ENCODE data around the gene ZNF511. TPM values are rescaled to one million over a fixed set of nuclear protein-coding genes. Genes with fewer than 3 reads are reported as not detected.
"Not testable (repeated sequence)": the region's sequence is repeated elsewhere in the genome, so short reads cannot be mapped to it uniquely, and the experiment has no call there.

ZNF511 gene
- total RNA-seq, 1 donor from 2014 or later, result 56.7 TPM

GRCh38 chr10:133315847-133316246 is 7.1 kb downstream of the ZNF511 start:
- CTCF ChIA-PET, result no interaction called here
- Mint-ChIP-seq H3K4me1 (peaks cover 13% of the 10 kb centered on the region), H3K27me3 (peaks cover 17% of the 10 kb centered on the region), H3K36me3 (ENCODE audit: low read depth) (peaks cover 23% of the 10 kb centered on the region), H3K27ac (no peak overlapping the region), H3K4me3 (no peak overlapping the region), H3K9me3 (peaks cover 4% of the 10 kb centered on the region)
- ATAC-seq (ENCODE audit: low read depth) (no peak), DNase-seq (no peak)
- POLR2A ChIA-PET, result no interaction called here
- intact Hi-C loops (cut with micrococcal nuclease), result no loop called here
- TF ChIP-seq CTCF (IDR thresholded peaks at IDR 0.05), result no peak

GRCh38 chr10:133316266-133316665 is 7.6 kb downstream of the ZNF511 start:
- TF ChIP-seq CTCF (IDR thresholded peaks at IDR 0.05), result no peak
- Mint-ChIP-seq H3K27me3 (peaks cover 17% of the 10 kb centered on the region), H3K4me1 (peaks cover 13% of the 10 kb centered on the region), H3K36me3 (ENCODE audit: low read depth) (peaks cover 18% of the 10 kb centered on the region), H3K27ac (no peak overlapping the region), H3K4me3 (no peak overlapping the region), H3K9me3 (peaks cover 8% of the 10 kb centered on the region)
- ChIA-PET POLR2A (no interaction called here), CTCF (no interaction called here)
- DNase-seq (no peak), ATAC-seq (ENCODE audit: low read depth) (no peak)
- intact Hi-C loops (cut with micrococcal nuclease), result no loop called here

- Mint-ChIP-seq H3K4me3 (no peak overlapping the region), H3K27ac (no peak overlapping the region), H3K27me3 (peaks cover 17% of the 10 kb centered on the region), H3K9me3 (peaks cover 8% of the 10 kb centered on the region), H3K4me1 (peaks cover 13% of the 10 kb centered on the region), H3K36me3 (ENCODE audit: low read depth) (peaks cover 14% of the 10 kb centered on the region)
- TF ChIP-seq CTCF (IDR thresholded peaks at IDR 0.05), result no peak
- intact Hi-C loops (cut with micrococcal nuclease), result no loop called here
- DNase-seq (no peak), ATAC-seq (ENCODE audit: low read depth) (no peak)
- ChIA-PET CTCF (no interaction called here), POLR2A (no interaction called here)
Measured at GRCh38 chr10:133316732-133317131, 8.0 kb downstream of the ZNF511 start.

GRCh38 chr10:133318494-133319127 is 9.9 kb downstream of the ZNF511 start:
- Mint-ChIP-seq H3K4me1 (peaks cover 13% of the 10 kb centered on the region), H3K9me3 (peaks cover 8% of the 10 kb centered on the region), H3K36me3 (ENCODE audit: low read depth) (no peaks in the 10 kb centered on the region), H3K27me3 (peaks cover 24% of the 10 kb centered on the region), H3K27ac (no peak overlapping the region), H3K4me3 (peak overlapping the region; percentile 42)
- DNase-seq (peak; percentile 69), ATAC-seq (ENCODE audit: low read depth) (peak; percentile 91)
- TF ChIP-seq CTCF (IDR thresholded peaks at IDR 0.05), result peak; percentile 22
- CTCF ChIA-PET, result no interaction called here
- POLR2A ChIA-PET, result no interaction called here
- intact Hi-C loops (cut with micrococcal nuclease), result loop anchor here (1.0 to 2.0 kb wide), 3 partner anchors 174 to 414 kb away; no protein-coding TSS in a partner anchor

GRCh38 chr10:133320852-133321422 is 12.2 kb downstream of the ZNF511 start:
- H3K4me1 Mint-ChIP-seq, result peaks cover 15% of the 10 kb centered on the region
- intact Hi-C loops (cut with micrococcal nuclease), result loop anchor here (10.0 kb wide), 1 partner anchor 666 kb away; no protein-coding TSS in a partner anchor
- ATAC-seq (ENCODE audit: low read depth); DNase-seq; H3K36me3 Mint-ChIP-seq (ENCODE audit: low read depth); H3K4me3 Mint-ChIP-seq; H3K9me3 Mint-ChIP-seq; H3K27ac Mint-ChIP-seq: not testable (repeated sequence)
- H3K27me3 Mint-ChIP-seq, result peaks cover 22% of the 10 kb centered on the region
- ChIA-PET POLR2A (interaction anchor here (0.6 kb wide), 1 partner anchor 28 kb away, joined by 3 read pairs; no protein-coding TSS in a partner anchor), CTCF (interaction anchor here (0.7 to 1.6 kb wide), 2 partner anchors 13 to 906 kb away, joined by 3 to 4 read pairs; no protein-coding TSS in a partner anchor)

- H3K36me3 Mint-ChIP-seq (ENCODE audit: low read depth); H3K9me3 Mint-ChIP-seq; POLR2A ChIA-PET; H3K4me3 Mint-ChIP-seq; ATAC-seq (ENCODE audit: low read depth); H3K27ac Mint-ChIP-seq; DNase-seq: not testable (repeated sequence)
- H3K27me3 Mint-ChIP-seq, result peaks cover 34% of the 10 kb centered on the region
- CTCF ChIA-PET, result interaction anchor here (0.7 to 0.9 kb wide), 2 partner anchors 7 to 15 kb away, joined by 3 read pairs; no protein-coding TSS in a partner anchor
- peaks cover 19% of the 10 kb centered on the region for H3K4me1 Mint-ChIP-seq
- intact Hi-C loops (cut with micrococcal nuclease), result loop anchor here (10.0 kb wide), 1 partner anchor 667 kb away; no protein-coding TSS in a partner anchor
Measured at GRCh38 chr10:133322064-133322709, 13.5 kb downstream of the ZNF511 start.

Measured in activated B cell treated with CpG ODN at 0.5 μM for 24 hours (primary cell).